Stimulated activated CD8-positive, alpha-beta memory T cell treated with anti-CD3 and anti-CD28 coated beads, Interleukin-12 subunit alpha, Interleukin-12 subunit beta, amount 100 ng/mL, for 24 hours (primary cell): Measurements from ENCODE around the gene ZNF883.
"Not testable (repeated sequence)": the region's sequence is repeated elsewhere in the genome, so short reads cannot be mapped to it uniquely, and the experiment has no call there.

Experiments
- DNase-seq: peaks from one replicate; pipeline ENCODE4 v3.0.0-alpha.2; 2020; ENCODE audit errors: extremely low read depth

The ZNF883 gene

DNA sequence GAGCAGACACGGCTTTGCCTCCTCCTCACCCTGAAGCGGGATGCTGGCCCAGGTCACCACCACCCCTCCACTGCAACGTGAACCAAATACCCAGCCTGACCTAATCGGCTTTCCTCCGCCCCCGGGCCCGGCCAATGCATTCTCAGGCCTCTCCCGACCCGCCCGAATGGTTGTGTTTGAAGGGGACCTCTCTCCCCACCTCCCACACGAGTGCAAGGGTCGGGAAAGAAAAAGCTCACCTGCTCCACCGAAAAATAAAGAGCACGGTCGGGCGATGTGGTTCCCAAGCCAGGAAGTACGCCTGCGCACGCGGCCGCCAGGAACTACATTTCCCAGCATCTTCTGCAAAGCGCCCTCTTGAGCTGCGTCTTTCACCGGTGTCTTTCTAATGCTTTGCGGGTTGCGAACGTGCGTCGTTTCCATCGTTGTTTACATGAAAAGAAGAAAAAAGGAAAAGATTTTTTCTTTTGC lies at the start of gene ZNF883:
Gene ZNF883 (minus strand): TSS at position 282 of the 471 bp plus-strand sequence.
- peak; percentile 1 for DNase-seq

GRCh38 chr9:113061072-113061850 lies 49.3 kb upstream of the ZNF883 start:
- not testable (repeated sequence) for DNase-seq

GRCh38 chr9:113059581-113060284 lies 47.7 kb upstream of the ZNF883 start:
- DNase-seq: not testable (repeated sequence)

DNA sequence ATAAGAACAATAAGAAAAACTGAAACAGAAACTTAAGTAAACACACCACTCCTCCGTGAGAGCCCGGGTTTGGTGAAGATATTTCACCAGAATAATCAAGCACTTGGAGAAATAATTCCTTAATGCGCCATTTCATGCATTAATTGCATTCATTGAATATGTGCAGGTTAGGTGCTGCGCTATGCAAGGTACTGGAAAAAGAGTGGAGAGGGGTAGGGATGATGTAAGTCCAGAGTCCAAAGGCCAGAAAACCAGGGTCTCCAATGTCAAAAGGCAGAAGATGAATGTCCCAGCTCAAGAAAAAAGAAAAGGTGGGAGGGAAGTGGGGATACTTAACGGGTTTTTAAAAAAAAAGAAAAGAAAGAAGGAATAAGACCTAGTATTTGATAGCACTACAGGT lies 45.2 kb upstream of the ZNF883 start:
- no peak for DNase-seq

- peak; percentile 46 for DNase-seq
Measured at GRCh38 chr9:113056191-113057106, 44.5 kb upstream of the ZNF883 start, which contains the start of gene ZFP37. Gene ZFP37, minus strand, starts transcription at chr9:113056724. Its CDS starts 36 bp downstream, at chr9:113056688.

- no peak for DNase-seq
Measured at GRCh38 chr9:113042884-113043657, 31.1 kb upstream of the ZNF883 start.

- no peak for DNase-seq
Measured at GRCh38 chr9:113026200-113026599, 14.2 kb upstream of the ZNF883 start.

DNA sequence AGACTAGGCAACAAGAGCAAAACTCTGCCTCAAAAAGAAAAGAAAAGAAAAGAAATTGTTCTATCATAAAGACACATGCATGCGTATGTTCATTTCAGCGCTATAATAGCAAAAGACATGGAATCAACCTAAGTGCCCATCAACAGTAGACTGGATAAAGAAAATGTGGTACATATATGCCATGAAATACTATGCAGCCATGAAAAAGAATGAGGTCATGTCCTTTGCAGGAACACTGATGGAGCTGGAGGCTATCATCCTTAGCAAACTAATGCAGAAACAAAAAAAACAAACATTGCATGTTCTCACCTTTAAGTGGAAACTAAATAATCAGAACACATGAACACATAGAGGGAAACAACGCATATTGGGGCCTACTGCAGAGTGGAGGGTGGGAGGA lies 6.3 kb upstream of the ZNF883 start:
- DNase-seq: no peak

- no peak for DNase-seq
Measured at GRCh38 chr9:113012492-113012891, 500 bp upstream of the ZNF883 start.

DNA sequence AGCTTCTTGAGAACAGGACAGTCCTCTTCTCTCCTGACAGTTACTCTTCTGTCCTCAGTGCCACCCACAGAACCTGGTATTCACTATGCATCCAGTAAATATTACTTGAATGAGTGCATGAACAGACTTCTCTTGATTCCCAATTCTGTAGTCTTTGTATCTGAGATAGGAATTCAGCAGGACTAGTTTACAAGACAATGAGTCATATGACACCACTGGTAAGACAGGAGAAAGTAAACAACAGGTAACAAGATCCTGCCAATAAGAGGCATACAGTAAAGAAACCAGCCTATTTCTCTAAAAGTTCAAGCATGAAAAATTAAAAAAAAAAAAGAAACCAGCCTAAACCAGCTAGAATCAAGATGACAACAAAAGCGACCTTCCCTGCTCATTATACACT lies 6.2 kb downstream of the ZNF883 start:
- DNase-seq: no peak

GRCh38 chr9:112997236-112997941 lies 14.6 kb downstream of the ZNF883 start:
- DNase-seq: no peak

DNA sequence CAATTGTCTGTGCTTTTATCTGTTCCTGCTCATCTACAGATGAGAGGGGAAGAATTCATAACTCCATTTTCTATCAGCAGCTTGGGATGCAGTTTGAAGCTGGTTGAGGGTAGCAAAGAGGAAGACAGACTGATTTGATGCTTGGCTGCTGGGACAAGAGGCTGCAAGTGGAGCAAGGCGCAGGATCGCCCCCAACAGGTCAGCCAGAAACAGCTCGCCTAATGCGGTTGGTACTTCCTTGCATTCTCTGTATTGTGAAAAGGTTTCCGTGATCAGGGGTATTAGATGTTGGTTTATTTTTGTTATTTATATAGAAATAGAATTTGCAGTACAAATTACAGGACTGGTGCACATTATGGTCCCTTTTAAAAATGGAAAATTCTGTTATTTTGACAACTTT lies 40.6 kb downstream of the ZNF883 start:
- DNase-seq: no peak

GRCh38 chr9:112970939-112971338 lies 41.1 kb downstream of the ZNF883 start:
- no peak for DNase-seq

DNA sequence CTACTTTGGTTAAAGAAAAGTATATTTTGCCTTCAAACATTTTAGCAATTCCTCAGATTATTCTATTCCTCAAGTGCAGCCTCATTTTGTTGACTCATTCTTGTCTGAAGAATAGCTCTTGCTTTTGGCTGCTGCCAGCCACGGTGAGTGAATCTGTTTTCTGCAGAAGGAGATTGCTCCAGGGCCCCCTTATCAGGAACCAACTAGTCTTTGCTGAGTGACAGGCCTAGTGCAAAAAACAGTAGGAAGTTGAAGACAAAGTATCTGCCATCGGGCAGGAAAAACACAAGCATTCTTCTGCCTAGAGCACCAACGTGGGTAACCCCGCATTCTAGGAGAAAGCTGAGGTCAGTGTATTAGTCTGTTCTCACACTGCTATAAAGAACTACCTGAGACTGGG lies 42.3 kb downstream of the ZNF883 start:
- no peak for DNase-seq

GRCh38 chr9:112955550-112955949 lies 56.4 kb downstream of the ZNF883 start:
- DNase-seq: no peak

DNA sequence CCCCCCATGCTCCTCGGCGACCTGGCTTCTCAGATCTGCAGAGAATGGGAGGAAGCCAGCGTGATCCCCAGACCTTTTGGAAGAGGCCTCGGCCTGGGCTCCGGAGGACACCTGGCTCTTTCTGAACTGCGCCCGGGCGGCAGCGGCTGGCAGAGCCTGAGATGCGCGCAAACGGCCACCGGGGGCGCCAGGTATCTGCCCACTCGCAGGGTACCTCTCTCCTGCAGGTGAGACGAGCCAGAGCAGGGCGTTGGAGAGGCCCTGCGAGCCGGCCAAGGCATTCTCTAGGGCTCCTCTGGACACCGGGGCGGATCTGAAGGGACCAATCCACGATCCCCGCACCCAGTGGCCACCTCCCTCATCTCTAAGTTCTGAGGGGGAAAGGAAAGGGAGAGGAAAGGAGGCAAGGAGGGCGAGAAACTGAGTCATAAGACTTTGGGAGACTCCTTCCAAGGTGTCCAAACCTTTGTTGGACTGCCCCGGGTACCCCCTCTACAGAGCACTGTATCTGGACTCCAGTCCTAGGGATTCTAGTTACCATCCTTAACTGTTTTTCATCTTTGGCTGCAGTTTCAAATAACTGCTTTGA lies 66.3 kb downstream of the ZNF883 start:
- DNase-seq: no peak

DNA sequence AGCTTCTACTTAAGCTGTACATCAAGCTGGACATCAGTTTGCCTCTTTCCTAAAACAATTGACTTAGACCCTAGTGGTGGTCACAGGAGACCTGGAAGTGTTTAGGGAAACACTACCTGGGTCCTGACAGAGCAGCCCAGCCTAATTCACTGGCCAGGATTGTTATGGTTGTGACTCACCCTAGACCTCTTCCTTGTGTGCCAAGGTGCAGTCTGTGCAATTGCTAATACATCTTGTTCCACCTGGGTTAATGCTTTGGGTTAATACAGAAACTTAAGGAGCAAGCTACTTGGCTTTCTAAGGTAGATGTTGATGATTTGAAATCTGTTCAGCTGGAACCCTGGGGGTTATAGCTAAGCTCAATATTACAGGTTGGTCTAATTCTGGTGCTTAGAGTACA lies 72.6 kb downstream of the ZNF883 start:
- no peak for DNase-seq

GRCh38 chr9:112933696-112934095 lies 78.3 kb downstream of the ZNF883 start:
- DNase-seq: no peak

DNA sequence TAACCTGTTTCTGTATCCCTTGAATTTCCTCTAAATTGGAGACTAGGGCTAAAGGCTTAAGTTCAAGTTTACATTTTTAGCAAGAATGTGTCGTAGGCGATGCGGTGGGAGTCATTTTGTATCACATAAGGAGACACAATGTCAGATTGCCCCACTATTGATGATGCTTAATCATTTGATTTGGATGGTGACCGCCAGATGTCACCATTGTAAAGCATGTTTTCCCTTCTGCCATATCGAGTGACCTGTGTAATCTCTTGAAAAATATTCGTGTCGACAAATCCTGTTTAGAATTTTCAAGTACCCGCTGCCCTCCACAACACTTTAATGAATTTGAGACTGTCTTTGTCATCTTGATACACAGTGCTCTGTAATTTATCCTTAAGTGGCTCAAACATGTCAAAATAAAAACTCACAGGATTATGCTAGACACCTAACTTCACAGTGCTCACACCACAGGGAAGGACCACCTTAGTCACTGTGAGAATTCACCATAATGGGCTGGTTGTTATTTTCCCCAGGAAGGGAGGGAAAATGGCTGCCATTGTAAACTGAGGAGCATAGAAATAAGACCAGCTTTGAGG lies 86.8 kb downstream of the ZNF883 start:
- no peak for DNase-seq

GRCh38 chr9:112921549-112921948 lies 90.4 kb downstream of the ZNF883 start:
- DNase-seq: no peak
